Breast epithelium (tissue), 3 donors: Measurements from ENCODE around the gene SPIN2A.

Source experiments
- POLR2A ChIP-seq: fragments of 450-650 bp; IDR thresholded peaks from one replicate; pipeline ENCODE4 v1.6.1; 2016; ENCODE audit warnings: antibody characterized with exemption, mild to moderate bottlenecking, moderate library complexity
- POLR2AphosphoS5 ChIP-seq, 3 donors: sonication (generic); formaldehyde crosslinking; IDR thresholded peaks; one replicate each; pipeline ENCODE4 v1.6.1; 2017; ENCODE audit warnings: antibody characterized with exemption in 3 of 3
- TF ChIP-seq, protein P1 (sequence below), 3 donors: fragments of 450-650 bp; IDR thresholded peaks; one replicate each; pipeline ENCODE4 v1.5.1; 2016 to 2017; ENCODE audit warnings: antibody characterized with exemption in 3 of 3, mild to moderate bottlenecking in 3 of 3, moderate library complexity in 3 of 3

DNA sequence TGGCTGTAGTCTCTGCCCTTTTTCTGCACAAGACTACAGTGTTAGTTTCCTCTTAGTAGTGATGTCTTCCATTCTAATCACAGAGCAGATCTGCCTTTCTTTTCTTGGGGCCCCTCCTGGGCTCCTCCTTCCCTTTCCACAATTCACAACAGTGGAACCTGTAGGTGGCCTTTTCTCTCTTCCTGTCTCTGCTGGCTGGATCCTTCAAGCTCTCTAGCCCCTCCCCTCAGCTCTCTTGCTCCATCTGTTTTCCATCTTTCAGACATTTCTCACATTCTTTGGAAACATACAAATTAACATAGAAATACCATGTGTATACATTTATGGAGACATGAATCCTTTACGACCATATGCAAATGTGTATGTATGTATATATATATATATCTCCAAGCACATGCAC lies 304 bp upstream of the SPIN2A start:
- TF ChIP-seq, protein P1, sequence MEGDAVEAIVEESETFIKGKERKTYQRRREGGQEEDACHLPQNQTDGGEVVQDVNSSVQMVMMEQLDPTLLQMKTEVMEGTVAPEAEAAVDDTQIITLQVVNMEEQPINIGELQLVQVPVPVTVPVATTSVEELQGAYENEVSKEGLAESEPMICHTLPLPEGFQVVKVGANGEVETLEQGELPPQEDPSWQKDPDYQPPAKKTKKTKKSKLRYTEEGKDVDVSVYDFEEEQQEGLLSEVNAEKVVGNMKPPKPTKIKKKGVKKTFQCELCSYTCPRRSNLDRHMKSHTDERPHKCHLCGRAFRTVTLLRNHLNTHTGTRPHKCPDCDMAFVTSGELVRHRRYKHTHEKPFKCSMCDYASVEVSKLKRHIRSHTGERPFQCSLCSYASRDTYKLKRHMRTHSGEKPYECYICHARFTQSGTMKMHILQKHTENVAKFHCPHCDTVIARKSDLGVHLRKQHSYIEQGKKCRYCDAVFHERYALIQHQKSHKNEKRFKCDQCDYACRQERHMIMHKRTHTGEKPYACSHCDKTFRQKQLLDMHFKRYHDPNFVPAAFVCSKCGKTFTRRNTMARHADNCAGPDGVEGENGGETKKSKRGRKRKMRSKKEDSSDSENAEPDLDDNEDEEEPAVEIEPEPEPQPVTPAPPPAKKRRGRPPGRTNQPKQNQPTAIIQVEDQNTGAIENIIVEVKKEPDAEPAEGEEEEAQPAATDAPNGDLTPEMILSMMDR (IDR thresholded peaks at IDR 0.05) = no peak
- TF ChIP-seq POLR2A (no peak), POLR2AphosphoS5 (IDR thresholded peaks at IDR 0.05) (no peak)
